Measurements from ENCODE around the gene SLC38A5. TPM values are rescaled to one million over a fixed set of nuclear protein-coding genes. Genes with fewer than 3 reads are reported as not detected.

The SLC38A5 gene
- total RNA-seq, 1 donor from 2014 or later = 21.7 TPM

DNA sequence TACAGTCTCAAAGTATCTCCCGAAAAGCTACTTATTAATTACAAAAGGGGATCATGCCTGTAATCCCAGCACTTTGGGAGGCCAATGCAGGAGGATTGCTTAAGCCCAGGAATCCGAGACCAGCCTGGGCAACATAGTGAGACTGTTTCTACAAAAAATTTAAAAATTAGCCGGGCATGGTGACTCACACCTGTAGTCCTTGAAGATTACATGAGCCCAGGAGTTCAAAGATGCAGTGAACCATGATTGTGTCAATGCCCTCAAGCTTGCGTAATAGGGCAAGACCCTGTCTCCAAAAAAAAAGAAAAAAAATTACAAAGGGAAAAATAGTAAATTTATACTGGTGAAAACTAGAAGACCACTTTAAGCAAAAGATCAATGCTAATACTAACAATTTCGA, 35.4 kb upstream of the SLC38A5 start:
- H3K27ac Mint-ChIP-seq (ENCODE audit: unreplicated experiment) = no peak overlapping the region
- no peaks in the 10 kb centered on the region for H3K9me3 Mint-ChIP-seq (ENCODE audit: unreplicated experiment)
- H3K36me3 Mint-ChIP-seq (ENCODE audit: low read depth, unreplicated experiment) = no peaks in the 10 kb centered on the region
- TF ChIP-seq, protein P1, sequence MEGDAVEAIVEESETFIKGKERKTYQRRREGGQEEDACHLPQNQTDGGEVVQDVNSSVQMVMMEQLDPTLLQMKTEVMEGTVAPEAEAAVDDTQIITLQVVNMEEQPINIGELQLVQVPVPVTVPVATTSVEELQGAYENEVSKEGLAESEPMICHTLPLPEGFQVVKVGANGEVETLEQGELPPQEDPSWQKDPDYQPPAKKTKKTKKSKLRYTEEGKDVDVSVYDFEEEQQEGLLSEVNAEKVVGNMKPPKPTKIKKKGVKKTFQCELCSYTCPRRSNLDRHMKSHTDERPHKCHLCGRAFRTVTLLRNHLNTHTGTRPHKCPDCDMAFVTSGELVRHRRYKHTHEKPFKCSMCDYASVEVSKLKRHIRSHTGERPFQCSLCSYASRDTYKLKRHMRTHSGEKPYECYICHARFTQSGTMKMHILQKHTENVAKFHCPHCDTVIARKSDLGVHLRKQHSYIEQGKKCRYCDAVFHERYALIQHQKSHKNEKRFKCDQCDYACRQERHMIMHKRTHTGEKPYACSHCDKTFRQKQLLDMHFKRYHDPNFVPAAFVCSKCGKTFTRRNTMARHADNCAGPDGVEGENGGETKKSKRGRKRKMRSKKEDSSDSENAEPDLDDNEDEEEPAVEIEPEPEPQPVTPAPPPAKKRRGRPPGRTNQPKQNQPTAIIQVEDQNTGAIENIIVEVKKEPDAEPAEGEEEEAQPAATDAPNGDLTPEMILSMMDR (IDR thresholded peaks at IDR 0.05; ENCODE audit: unreplicated experiment) = no peak
- H3K4me3 Mint-ChIP-seq (ENCODE audit: unreplicated experiment) = no peak overlapping the region
- no peaks in the 10 kb centered on the region for H3K4me1 Mint-ChIP-seq (ENCODE audit: unreplicated experiment)
- no peak for DNase-seq (ENCODE audit: low spot score)
- H3K27me3 Mint-ChIP-seq (ENCODE audit: unreplicated experiment) = peaks cover 3% of the 10 kb centered on the region

DNA sequence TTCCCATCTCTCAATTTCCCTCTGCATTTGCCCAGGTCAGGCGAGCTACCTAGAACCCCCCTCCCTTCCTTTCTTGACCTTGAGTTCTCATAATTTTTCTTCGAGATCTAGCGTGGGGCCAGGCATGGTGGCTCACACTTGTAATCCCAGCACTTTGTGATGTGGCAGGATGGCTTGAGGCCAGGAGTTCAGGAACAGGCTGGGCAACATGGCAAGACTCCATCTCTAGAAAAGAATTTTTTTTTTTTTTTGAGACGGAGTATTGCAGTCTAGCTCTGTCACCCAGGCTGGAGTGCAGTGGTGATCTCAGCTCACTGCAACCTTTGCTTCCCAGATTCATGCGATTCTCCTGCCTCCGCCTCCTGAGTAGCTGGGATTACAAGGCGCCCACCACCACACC, 34.2 kb upstream of the SLC38A5 start:
- Mint-ChIP-seq H3K4me1 (ENCODE audit: unreplicated experiment) (no peaks in the 10 kb centered on the region), H3K4me3 (ENCODE audit: unreplicated experiment) (no peak overlapping the region), H3K27me3 (ENCODE audit: unreplicated experiment) (peaks cover 2% of the 10 kb centered on the region), H3K27ac (ENCODE audit: unreplicated experiment) (no peak overlapping the region), H3K9me3 (ENCODE audit: unreplicated experiment) (no peaks in the 10 kb centered on the region), H3K36me3 (ENCODE audit: low read depth, unreplicated experiment) (no peaks in the 10 kb centered on the region)
- TF ChIP-seq, protein P1 (IDR thresholded peaks at IDR 0.05; ENCODE audit: unreplicated experiment) = no peak
- no peak for DNase-seq (ENCODE audit: low spot score)

DNA sequence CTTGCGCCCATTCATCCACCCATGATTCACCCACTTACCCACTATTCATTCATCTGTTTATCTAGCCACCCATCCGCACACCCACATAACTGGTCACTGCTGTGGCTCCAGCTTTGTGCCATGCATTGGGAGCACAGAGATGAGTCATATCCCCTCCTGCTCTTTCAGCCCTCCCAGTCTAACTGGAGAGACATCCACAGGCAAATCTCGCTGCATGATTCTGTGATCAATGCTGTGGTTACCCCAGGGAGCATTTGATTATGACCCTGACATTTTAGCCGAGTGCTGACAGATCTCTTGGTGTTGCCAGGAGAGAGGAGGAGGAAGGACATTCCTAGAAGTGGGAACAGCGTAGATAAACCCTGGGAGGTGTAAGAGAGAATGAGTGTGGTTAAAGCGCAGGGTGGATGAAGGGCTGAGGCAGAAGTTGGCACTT, 28.3 kb upstream of the SLC38A5 start:
- TF ChIP-seq, protein P1 (IDR thresholded peaks at IDR 0.05; ENCODE audit: unreplicated experiment) = no peak
- no peak overlapping the region for H3K4me3 Mint-ChIP-seq (ENCODE audit: unreplicated experiment)
- H3K36me3 Mint-ChIP-seq (ENCODE audit: low read depth, unreplicated experiment) = no peaks in the 10 kb centered on the region
- H3K27ac Mint-ChIP-seq (ENCODE audit: unreplicated experiment) = no peak overlapping the region
- no peaks in the 10 kb centered on the region for H3K9me3 Mint-ChIP-seq (ENCODE audit: unreplicated experiment)
- no peaks in the 10 kb centered on the region for H3K4me1 Mint-ChIP-seq (ENCODE audit: unreplicated experiment)
- no peak for DNase-seq (ENCODE audit: low spot score)
- H3K27me3 Mint-ChIP-seq (ENCODE audit: unreplicated experiment) = peaks cover 6% of the 10 kb centered on the region

DNA sequence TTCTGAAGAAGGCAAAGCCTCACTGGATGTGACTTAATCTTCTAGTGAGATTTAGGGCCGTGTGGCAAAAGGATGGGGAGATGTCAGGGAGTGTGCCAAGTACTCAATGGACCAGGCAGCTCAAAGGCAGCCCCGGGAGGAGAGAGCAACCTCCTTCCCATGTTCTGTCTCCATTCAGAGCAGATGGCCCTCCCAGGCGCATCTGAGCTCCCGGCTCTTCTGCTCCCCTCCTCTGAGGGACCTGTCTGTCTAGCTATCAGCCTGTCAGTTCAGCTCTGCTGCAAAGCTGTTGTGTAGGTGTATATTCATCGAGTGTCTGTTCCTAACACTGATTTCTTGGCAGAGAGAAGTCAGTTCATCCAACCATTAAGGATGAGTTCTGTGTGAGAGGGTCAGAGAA, 27.8 kb upstream of the SLC38A5 start:
- Mint-ChIP-seq H3K4me3 (ENCODE audit: unreplicated experiment) (no peak overlapping the region), H3K4me1 (ENCODE audit: unreplicated experiment) (no peaks in the 10 kb centered on the region), H3K9me3 (ENCODE audit: unreplicated experiment) (no peaks in the 10 kb centered on the region), H3K27ac (ENCODE audit: unreplicated experiment) (no peak overlapping the region), H3K36me3 (ENCODE audit: low read depth, unreplicated experiment) (no peaks in the 10 kb centered on the region), H3K27me3 (ENCODE audit: unreplicated experiment) (peaks cover 6% of the 10 kb centered on the region)
- no peak for DNase-seq (ENCODE audit: low spot score)
- TF ChIP-seq, protein P1 (IDR thresholded peaks at IDR 0.05; ENCODE audit: unreplicated experiment) = no peak

DNA sequence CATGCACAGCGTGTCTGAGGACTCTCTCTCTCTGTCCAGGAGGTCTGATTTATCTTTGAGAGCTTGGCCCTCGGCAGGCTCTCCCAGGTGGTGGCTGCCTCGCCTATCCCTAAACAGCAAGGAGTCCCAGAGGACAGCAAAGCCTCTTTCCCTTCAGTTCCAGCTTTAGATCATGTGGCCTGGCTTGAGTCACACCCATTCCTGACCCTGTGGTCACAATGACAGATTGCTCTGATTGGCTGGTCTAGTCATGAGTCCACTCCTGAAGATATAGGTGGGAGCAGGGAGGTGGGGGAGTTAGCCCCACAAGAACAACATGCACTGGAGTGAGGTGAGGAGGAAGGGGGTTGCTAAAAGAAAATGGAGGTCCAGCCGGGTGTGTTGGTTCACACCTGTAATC, 26.6 kb upstream of the SLC38A5 start:
- peaks cover 6% of the 10 kb centered on the region for H3K27me3 Mint-ChIP-seq (ENCODE audit: unreplicated experiment)
- H3K27ac Mint-ChIP-seq (ENCODE audit: unreplicated experiment) = no peak overlapping the region
- peaks cover 5% of the 10 kb centered on the region for H3K4me1 Mint-ChIP-seq (ENCODE audit: unreplicated experiment)
- no peaks in the 10 kb centered on the region for H3K36me3 Mint-ChIP-seq (ENCODE audit: low read depth, unreplicated experiment)
- TF ChIP-seq, protein P1 (IDR thresholded peaks at IDR 0.05; ENCODE audit: unreplicated experiment) = no peak
- DNase-seq (ENCODE audit: low spot score) = no peak
- H3K4me3 Mint-ChIP-seq (ENCODE audit: unreplicated experiment) = no peak overlapping the region
- no peaks in the 10 kb centered on the region for H3K9me3 Mint-ChIP-seq (ENCODE audit: unreplicated experiment)

Measured in endothelial cell (in vitro differentiated cells).